Activated CD4-positive, alpha-beta T cell treated with anti-CD3 and anti-CD28 coated beads for 4 hours (primary cell): Measurements from ENCODE around the gene AFG1L.
"Not testable (repeated sequence)": the region's sequence is repeated elsewhere in the genome, so short reads cannot be mapped to it uniquely, and the experiment has no call there.

ENCODE experiments used
- DNase-seq, 2 donors: peaks; one replicate each; pipeline ENCODE4 v3.0.0-alpha.2; 2020

Gene AFG1L

GRCh38 chr6:108560463-108561308, 265.8 kb downstream of the AFG1L start, which contains the start of gene FOXO3:
Gene FOXO3, plus strand, starts transcription at chr6:108560917. Its CDS starts 292 bp downstream, at chr6:108561209.
- peak; percentile 51 to 54 for DNase-seq

GRCh38 chr6:108561309-108561647, 266.4 kb downstream of the AFG1L start:
- not testable (repeated sequence) for DNase-seq

- DNase-seq: no peak
Measured at GRCh38 chr6:108561742-108562502, 267.1 kb downstream of the AFG1L start.

GRCh38 chr6:108562503-108562993, 267.7 kb downstream of the AFG1L start:
- no peak for DNase-seq

- no peak for DNase-seq
Measured at GRCh38 chr6:108563292-108563691, 268.4 kb downstream of the AFG1L start.

GRCh38 chr6:108564178-108564577, 269.3 kb downstream of the AFG1L start:
- DNase-seq: no peak

GRCh38 chr6:108565091-108565766, 270.4 kb downstream of the AFG1L start:
- DNase-seq: peak; percentile 18

GRCh38 chr6:108565893-108566292, 271.0 kb downstream of the AFG1L start:
- no peak for DNase-seq

- no peak for DNase-seq
Measured at GRCh38 chr6:108566406-108566805, 271.6 kb downstream of the AFG1L start.

- no peak for DNase-seq
Measured at GRCh38 chr6:108568101-108568500, 273.2 kb downstream of the AFG1L start.

GRCh38 chr6:108568551-108569305, 273.9 kb downstream of the AFG1L start:
- no peak for DNase-seq

GRCh38 chr6:108570517-108570916, 275.7 kb downstream of the AFG1L start:
- DNase-seq: no peak

GRCh38 chr6:108574457-108575141, 279.7 kb downstream of the AFG1L start:
- no peak for DNase-seq
